ENCODE measurements around the gene IGF2BP2.
"Not testable (repeated sequence)": the region's sequence is repeated elsewhere in the genome, so short reads cannot be mapped to it uniquely, and the experiment has no call there.

IGF2BP2 gene

DNA sequence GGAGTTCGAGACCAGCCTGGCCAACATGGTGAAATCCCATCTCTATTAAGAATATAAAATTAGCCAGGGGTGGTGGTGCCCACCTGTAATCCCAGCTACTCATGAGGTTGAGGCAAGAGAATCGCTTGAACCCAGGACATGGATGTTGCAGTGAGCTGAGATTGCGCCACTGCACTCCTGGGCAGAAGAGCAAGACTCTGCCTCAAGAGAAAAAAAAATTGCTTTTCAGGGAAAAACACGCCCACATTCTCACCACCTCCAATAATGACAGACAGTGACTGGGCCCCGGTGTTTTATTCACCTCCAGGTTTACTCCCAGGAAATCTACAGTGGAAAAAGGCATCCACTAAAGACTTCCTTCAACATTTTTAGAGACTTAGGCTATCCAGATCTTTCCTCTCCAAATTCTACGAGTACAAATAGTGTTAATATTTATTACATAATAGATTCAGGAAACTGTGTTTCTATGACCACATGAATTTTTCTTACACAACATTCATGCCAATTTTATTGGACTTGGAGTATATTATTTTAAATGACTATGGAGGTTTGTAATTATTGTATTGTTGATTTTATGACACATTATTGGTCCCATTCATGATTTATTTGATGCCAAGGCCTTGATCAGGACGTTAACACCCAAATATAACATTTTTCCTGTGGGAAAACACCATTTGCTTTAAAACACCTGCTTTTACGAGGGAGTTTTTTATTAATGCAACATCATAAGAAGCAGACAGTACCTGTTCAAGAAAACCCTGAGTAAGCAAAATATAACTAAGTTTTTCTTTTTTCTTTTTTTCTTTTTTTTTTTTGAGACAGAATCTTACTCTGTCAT, 26.6 kb downstream of the IGF2BP2 start:
- DNase-seq: no peak

DNA sequence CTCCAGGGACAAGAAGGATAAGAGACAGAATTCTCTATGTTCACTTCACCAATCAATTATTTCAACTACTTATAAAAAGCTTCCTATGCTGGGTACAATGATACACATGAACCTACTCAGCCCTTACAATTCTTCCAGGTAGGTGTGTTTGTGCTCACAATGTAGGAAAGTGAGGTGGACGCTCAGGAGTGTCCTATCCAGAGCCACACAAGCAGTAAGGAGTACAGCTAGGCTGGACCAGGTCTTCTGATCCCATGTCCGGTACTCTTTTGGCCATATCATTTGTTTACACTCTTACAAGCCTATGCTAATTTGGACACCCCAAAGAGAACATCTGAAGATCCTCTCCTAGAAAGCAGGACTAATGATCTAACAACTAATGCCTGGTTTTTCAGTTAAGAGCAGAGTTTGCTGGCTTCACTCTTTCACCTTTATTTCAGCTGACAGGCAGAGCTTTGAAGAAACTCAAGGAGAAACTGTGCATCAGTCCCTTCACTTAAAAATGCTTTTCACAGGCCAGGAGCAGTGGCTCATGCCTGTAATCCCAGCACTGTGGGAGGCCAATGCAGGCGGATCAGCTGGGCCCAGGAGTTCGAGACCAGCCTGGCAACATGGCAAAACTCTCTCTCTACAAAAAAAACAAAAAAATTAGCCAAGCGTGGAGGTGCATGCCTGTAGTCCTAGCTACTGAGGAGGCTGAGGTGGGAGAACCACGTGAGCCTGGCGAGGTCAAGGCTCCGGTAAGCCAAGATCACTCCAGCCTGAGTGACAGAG, 27.5 kb downstream of the IGF2BP2 start:
- DNase-seq: no peak

DNA sequence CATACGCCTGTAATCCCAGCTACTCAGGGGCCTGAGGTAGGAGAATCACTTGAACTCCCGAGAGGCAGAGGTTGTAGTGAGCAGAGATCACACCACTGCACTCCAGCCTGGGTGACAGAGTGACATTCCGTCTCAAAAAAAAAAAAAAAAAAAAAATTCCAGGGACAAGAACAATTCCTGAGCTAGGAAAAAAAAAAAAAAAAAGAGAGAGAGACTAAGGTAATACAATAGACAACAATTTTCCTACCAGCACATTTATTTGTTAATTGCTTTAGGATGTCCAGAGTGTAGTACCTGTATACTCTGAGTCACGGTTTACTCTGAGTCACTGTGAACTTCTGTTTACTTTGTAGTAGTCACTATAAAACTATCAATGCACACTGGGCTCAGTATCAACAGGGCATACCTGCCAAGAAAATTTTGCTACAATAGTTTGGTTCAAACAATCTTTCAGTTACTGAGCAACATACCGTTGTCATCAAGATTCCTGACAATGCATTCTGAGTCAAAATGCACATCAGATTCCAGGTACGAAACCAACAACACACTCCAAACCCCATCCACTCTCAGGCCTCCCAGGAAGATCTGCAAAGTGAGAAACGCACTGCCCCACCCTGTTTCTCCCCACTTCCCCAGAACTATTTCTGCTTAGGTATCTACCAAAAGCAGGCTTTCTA, 28.3 kb downstream of the IGF2BP2 start:
- no peak for DNase-seq

DNA sequence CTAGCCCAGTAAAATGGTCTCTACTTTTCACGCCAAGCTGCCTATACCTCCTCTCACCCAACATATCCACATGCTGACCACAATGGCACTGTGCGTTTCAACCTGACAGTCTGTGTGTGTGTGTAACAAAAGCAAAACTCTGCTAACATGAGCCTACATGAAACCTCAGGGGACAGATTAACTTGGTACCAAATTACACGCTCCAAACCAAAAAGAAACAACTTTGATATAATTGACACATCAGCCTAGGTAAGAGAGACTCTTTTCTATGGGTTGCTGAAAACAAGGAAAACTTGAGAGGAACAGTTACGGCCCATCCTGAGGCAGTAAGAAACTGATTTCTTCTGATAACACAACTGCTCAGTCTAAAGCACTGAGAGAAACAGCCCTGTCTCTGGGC, 31.5 kb downstream of the IGF2BP2 start:
- DNase-seq: no peak

DNA sequence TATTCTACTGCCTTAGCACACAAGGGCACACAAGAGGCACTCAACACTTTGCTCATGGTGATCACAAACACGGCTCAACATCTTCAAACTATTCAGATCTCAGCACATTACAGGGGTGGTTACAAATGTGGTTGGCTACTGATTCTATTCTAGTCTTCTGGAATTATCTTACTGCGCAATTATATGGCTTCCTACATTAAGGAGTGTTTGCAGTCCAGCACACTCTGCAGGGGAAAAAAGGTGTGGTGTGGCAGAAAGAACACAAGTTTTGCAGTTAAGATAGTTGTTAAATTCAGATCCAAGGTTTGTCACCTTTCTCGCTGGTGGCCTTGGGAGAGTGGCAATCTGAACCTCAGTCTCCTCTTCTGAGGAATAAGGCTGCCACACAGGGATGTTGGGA, 31.9 kb downstream of the IGF2BP2 start:
- no peak for DNase-seq

DNA sequence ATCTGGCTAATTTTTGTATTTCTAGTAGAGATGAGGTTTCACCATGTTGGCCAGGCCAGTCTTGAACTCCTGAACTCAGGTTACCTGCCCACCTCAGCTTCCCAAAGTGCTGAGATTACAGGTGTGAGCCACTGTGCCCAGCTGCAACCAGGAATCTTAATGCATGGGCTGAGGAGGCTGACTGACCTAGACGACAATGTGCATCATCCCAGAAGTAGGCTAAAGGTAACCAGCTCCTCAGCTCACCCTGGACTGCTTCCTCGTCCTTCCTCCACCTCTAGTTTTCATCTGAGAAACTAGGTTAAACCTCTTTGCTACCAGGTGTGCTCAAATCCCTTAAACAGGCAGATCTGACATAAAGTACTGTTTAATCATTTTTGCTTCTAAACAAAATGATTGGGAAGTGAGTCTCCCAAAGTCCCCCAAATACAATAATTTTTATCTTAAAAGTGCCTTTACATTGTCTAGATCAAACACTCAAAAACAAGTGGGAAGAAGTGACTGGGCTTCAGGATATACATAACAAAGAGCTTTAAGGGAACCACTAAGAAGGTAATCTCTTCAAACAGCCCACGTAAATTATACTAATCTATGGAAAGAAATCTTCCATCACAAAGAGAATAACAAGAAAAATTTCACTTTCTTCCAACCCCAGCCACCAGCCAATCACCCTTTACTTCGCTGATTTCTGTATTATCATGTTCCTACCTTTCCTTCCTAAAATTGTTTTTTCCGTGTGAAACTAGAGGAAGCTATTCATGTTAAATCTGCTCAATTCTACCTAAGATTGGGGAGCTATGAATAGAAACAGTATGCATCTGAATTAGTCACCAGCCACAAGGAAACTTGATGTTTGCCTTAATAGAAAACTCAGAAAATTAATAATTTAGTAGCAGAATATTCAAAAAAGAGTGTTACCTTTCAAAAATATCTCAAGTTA, 34.7 kb downstream of the IGF2BP2 start:
- no peak for DNase-seq

DNA sequence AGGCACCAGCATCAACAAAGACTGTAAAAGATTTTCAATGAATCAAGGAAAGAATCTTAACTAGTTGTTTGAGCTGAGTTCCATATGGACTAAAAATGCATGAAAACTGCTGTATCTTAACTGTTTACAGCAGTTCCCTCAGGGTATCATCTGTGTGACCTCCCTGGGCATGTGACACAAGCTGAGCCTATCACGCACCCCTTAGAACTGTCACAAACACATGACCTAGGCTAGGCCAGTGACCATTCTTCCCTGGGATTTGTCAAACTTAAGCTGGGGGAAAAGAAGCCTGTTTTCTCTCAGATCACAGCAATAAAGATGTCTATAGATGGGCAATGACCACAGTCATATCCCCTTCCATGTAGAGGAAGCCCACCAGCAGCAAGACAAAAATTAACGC, 35.7 kb downstream of the IGF2BP2 start:
- DNase-seq: no peak

DNA sequence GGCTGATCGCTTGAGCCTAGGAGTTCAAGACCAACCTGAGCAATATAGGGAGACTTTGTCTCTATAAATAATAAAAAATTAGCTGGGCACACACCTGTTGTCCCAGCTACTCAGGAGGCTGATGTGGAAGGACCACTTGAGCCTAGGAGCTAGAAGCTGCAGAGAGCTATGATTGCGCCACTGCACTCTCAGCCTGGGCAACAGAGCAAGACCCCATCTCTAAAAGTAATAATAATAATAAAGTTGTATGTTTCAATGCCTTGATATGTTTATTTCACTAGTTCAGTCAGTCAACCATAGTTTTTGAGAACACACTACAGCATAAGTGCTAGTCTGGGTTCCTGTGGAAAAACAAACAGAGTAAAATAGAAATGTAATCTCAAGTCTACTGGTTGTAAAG, 36.5 kb downstream of the IGF2BP2 start:
- DNase-seq: no peak

DNA sequence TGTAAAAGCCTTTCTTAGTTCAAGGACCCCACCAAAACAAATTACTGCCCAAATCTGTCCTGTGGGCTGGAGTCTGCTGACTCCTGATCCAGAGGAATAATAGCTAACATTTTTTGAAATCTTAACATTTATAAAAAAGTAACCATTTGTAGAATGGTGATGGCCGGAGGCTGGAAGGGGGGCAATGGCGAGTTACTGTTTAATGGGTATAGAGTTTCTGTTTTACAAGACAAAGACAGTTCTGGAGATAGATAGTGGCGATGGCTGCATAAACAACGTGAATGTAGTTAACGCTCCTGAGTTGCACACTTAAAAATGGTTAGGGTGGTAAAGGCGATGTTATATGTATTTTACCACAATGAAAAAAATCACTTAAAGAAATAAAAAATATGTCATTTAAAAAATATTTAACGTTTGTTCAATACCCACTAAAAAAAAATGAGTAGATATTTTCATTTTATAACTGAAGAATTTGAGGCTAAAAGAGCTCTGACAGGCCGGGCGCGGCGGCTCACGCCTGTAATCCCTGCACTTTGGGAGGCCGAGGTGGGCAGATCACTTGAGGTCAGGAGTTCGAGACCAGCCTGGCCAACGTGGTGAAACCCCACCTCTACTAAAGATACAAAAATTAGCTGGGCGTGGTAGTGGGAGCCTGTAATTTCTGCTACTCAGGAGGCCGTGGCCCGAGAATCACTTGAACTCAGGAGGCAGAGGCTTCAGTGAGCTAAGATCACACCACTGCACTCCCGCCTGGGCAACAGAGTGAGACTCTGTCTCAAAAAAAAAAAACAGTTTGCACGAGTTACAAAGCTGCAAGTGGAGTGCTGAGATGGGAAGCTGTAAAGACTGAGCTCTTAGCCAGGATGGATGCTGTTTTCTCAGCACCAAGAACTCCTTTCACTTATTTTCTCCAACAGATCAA, 37.6 kb downstream of the IGF2BP2 start:
- DNase-seq: no peak

DNA sequence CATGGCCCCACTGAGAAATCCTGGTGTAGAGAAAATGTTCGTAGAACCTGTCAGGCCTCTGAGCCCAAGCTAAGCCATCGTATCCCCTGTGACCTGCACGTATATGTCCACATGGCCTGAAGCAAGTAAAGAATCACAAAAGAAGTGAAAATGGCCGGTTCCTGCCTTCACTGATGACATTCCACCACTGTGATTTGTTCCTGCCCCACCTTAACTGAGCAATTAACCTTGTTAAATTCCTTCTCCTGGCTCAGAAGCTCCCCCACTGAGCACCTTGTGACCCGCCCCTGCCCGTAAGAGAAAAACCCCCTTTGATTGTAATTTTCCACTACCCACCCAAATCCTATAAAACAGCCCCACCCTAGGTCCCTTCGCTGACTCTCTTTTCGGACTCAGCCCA, 38.6 kb downstream of the IGF2BP2 start:
- not testable (repeated sequence) for DNase-seq

DNA sequence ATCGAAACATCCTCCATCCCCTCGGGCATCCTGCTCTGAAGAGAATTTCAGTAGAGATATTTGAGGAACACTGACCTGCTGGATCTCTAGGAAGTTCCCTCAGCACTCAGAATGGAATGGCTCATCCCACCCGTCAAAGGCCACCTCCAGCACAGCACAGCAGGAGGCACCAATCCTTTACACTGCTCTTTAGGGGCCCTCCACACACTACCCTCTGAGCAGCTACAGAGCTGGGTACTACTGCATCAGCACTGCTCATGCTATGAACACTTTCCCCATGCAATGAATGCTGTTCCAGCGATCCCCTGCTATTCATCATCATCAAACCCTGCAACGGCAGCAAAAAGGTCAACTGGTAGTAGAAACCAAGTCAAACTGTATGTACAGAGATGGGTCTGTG, 40.5 kb downstream of the IGF2BP2 start:
- no peak for DNase-seq

DNA sequence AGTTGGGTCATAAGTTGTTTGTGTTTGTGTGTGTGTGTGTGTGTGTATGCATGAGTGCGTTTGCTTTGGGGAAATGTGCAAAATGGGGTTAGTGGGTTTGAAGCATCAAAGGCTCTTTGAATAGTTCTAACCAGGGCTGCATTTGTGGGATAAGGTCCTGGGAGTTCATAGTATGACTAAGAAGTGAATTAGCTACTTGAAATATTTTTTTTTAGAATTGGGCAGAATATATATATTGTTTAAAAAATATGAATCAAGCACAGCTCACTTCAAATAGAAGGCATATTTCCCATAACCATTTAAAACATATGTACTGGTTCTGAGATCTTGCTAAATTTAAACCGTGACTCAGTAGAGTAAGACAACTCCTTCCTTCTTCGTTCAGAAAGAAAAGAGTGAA, 43.1 kb downstream of the IGF2BP2 start:
- no peak for DNase-seq

DNA sequence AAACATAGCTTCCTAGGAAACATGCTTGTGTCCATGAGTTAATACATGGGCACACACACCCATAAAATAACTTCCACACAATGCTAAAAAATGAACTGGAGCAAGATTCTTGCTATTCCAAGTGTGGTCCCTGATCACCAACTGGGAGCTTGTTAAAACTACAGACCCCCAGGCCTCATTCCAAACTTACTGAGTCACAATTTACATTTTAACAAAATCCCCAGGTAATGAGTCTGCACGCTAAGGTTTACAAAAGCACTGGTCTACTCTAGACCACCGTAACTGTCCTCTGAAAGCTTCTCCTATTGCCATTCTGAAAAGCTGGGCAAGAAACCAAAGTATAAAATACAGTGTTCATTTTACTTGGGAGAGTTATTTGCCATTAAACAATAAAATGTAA, 45.4 kb downstream of the IGF2BP2 start:
- DNase-seq: no peak

DNA sequence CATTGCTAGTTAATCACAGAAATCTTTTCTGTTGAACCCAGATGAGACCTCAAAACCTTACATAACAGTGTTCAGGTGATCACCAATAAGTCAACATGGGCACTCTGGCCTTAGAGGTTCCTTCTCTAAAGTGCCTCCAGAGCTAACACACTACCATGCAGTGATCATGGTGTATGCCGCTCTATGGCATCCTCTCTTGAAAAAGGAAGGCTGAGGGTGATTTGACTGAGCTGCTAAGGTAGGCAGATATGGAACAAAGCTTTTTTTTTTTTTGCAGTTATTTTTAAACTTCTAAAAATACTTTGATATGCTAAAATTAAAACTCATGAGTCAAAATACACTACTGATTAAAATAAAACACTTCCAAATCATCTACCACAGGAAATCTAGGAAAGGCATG, 46.0 kb downstream of the IGF2BP2 start:
- no peak for DNase-seq

DNA sequence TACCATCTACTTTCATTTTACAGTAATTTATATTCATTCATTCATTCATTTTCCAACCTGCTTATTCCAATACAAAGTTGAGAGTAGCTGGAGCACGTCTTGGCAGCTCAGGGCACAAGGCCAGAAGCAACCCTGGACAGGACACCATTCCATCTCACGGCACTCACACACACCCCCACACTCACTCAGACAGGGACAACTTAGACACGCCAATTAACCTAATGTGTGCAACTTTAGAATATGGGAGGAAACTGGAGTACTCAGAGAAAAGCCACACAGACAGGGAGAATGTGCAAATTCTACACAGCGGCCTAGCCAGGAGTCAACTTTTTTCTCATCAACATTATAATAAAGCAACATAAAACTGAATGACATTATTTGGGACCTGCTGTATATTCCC, 46.7 kb downstream of the IGF2BP2 start:
- no peak for DNase-seq

DNA sequence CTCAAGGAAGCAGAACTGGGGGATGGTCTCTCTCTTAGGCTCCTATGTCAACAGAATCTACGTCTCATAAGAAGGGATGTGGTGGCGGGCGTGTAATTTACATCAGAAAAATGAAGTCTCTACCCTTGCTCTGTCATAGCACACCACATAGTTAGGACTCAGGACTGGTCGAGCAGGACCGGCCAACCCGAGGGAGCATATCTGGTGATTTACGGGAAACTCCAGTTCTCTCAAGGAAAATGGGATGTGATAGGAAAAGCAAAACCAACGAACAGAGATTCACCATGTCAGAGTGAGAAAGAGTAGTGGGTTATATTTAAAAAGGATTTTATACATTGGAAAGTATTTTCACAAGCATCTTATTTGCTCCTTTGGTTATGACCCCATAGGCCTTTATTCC, 54.7 kb downstream of the IGF2BP2 start:
- DNase-seq: no peak

DNA sequence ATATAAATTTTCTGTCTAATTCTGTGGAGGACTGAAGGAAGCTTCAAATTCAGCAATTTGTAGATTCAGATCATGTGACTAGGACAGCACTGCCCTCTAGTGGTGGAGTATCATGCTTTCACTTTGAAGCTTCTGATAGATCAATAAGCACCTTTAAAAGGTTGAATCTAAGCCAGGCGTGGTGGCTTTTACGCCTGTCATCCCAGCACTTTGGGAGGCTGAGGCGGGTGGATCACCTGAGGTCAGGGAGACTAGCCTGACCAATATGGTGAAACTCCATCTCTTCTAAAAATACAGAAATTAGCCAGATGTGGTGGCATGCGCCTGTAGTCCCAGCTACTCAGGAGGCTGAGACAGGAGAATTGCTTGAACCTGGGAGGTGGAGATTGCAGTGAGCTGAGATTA, 56.3 kb downstream of the IGF2BP2 start:
- not testable (repeated sequence) for DNase-seq

DNA sequence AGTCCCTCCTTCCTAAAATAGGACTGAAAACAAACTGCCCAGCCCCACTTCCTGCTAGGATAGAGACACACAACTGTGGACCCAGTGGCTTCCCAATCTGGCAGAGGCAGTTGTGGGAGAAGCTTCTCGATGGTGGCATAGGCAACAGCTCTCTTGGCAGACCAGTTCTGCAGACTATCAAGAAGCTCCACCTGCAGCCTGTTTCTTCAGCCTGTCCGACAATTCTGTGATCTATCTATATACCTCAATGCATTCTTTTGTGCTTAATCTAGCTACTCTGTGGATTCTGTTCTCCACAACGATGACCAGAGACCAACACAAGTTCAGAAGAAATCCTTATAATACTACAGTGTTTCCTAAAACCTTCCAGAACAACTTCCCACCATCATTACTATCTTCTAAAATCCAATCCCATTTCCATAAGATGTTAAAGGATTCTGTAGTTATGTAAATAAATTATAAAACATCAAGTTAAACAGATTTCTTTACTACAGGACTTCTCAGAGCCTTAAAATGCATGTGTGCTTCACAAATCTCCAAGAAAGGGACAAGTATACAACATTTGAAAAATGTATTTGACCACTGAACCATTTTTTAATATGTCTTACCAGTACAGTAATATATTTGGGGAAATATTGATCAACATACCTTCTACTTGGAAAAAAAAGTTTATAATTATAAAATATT, 57.7 kb downstream of the IGF2BP2 start:
- no peak for DNase-seq

DNA sequence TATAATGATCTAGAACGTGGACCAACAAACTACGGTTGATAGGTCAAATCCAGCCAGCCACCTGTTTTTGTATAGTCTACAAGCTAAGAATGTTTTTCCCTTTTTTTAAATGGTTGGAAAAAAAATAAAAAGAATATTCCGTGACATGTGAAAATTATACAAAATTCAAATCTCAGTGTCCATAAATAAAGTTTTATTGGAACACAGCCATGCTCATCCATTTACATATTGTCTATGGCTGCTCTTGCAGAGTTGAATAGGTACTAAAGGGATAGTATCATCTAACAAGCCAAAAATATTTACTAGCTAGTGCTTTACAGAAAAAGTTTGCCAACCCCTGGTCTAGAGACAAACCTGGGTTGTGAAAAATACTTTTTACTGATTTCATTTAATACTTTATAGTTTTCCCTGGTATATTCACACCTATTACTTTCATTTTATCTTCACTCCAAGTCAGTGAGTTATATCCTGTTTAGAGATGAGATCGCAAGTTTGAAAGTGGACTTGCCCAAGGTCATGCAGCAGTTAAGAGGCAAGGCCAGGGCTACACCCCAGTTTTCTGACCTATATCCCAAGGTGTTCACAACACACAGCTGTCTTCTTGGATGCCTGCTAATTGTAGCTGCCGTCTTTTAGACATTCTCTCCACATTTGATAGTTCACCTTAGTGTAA, 58.4 kb downstream of the IGF2BP2 start:
- DNase-seq: no peak

DNA sequence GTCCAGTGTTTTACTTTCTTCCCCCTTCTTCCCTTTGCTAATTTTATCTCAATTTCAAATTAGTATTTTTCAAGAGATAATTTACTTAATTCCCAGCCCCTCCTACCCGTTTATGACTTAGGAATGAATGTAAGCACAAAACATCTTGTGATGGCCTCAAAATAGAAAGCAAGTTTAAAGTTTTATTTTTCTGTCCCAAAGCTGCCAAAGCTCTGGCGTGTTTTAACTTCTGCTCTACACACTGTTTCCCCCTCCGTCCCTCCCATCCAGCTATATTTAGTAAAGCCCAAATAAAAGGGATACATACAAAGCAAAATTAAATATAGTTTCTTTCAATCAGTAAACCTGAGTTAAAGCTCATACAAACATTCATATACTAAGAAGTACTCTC, 59.9 kb downstream of the IGF2BP2 start:
- DNase-seq: no peak
